Testis (tissue), 2 donors: ENCODE measurements around the gene GCN1.

Experiments used
- CTCF ChIP-seq, 3 experiments: fragments of 450-650 bp in 2 of 3; fragments of 200-600 bp in 1 of 3; sonication (generic) in 1 of 3; IDR thresholded peaks; one replicate each; pipeline ENCODE4 v1.5.1; 2016 to 2019; ENCODE audit warnings: antibody characterized with exemption in 3 of 3, mild to moderate bottlenecking in 2 of 3, moderate library complexity in 1 of 3
- POLR2A ChIP-seq: fragments of 450-650 bp; IDR thresholded peaks from one replicate; pipeline ENCODE4 v1.6.1; 2017; ENCODE audit warnings: antibody characterized with exemption, mild to moderate bottlenecking, moderate library complexity

GRCh38 chr12:120161852-120162251, 32.7 kb downstream of the GCN1 start:
- TF ChIP-seq POLR2A, result no peak
- TF ChIP-seq CTCF (IDR thresholded peaks at IDR 0.05), result no peak
